IMR-90 (cell line): ENCODE results near the gene RAB40A. TPM values are rescaled to one million over a fixed set of nuclear protein-coding genes. Genes with fewer than 3 reads are reported as not detected.

Experiments
- ATAC-seq: fragments of 200-7000 bp; cut with Tn5 transposase; 2 replicates; pipeline ENCODE4 v1.9.1; 2020; ENCODE audit warnings: low read depth, mild to moderate bottlenecking, moderate library complexity
- BruUV-seq: library from RNA; stranded (reverse); fragments of 400-500 nt; replicated peaks from 2 replicates; lab custom pipeline; 2021; lab: Mats Ljungman, UMichigan
- CTCF ChIA-PET: fragments of 300-600 bp; formaldehyde crosslinking; extraction: SDS; loops from one replicate; lab custom pipeline; 2021; ENCODE audit warnings: antibody characterized with exemption; lab: Yijun Ruan, JAX
- POLR2A ChIA-PET: fragments of 300-600 bp; sonication (Branson Sonifier 250); formaldehyde crosslinking; loops from one replicate; lab custom pipeline; 2022; ENCODE audit warnings: antibody characterized with exemption; ENCODE audit not compliant: unreplicated experiment; lab: Charles Lee
- DNase-seq: peaks from one replicate; pipeline ENCODE4 v3.0.0; 2013
- H2AFZ ChIP-seq: replicated peaks from 2 replicates; pipeline ENCODE3; 2013; ENCODE audit warnings: low read length, mild to moderate bottlenecking; ENCODE audit not compliant: poor library complexity
- H2AK5ac ChIP-seq: 2 replicates; pipeline ENCODE4 v1.6.1; 2013; ENCODE audit warnings: low read depth, low read length, inconsistent platforms
- H2AK9ac ChIP-seq: replicated peaks from 2 replicates; pipeline ENCODE3; 2013; ENCODE audit warnings: mild to moderate bottlenecking, low read depth, low read length, moderate library complexity; ENCODE audit not compliant: poor library complexity
- H2BK120ac ChIP-seq: 2 replicates; pipeline ENCODE4 v1.6.1; 2013; ENCODE audit warnings: low read depth, low read length, inconsistent platforms
- H2BK15ac ChIP-seq: 3 replicates; pipeline ENCODE4 v1.6.1; 2013; ENCODE audit warnings: low read depth, low read length, inconsistent platforms
- H2BK20ac ChIP-seq: 2 replicates; pipeline ENCODE4 v1.6.1; 2013; ENCODE audit warnings: low read depth, mild to moderate bottlenecking, inconsistent platforms, low read length, moderate library complexity
- H2BK5ac ChIP-seq: 2 replicates; pipeline ENCODE4 v1.6.1; 2013; ENCODE audit warnings: mild to moderate bottlenecking, low read depth, low read length, inconsistent platforms; ENCODE audit not compliant: poor library complexity, severe bottlenecking
- H3K14ac ChIP-seq: replicated peaks from 2 replicates; pipeline ENCODE4 v1.6.1; 2013; ENCODE audit warnings: low read depth, low read length, inconsistent platforms
- H3K18ac ChIP-seq: 2 replicates; pipeline ENCODE4 v1.6.1; 2013; ENCODE audit warnings: low read depth, low read length, control low read depth
- H3K23ac ChIP-seq: 2 replicates; pipeline ENCODE4 v1.6.1; 2013; ENCODE audit warnings: low read depth, low read length, inconsistent platforms
- H3K27ac ChIP-seq: 2 replicates; pipeline ENCODE4 v1.5.1; 2013; ENCODE audit warnings: mild to moderate bottlenecking, control low read depth, low read length; ENCODE audit not compliant: insufficient read depth
- H3K27me3 ChIP-seq: 2 replicates; pipeline ENCODE4 v1.6.1; 2013; ENCODE audit warnings: low read length; ENCODE audit not compliant: control insufficient read depth, insufficient read depth
- H3K36me3 ChIP-seq: 2 replicates; pipeline ENCODE4 v1.6.1; 2013; ENCODE audit warnings: low read length, mixed read lengths; ENCODE audit not compliant: control insufficient read depth, insufficient read depth
- H3K4ac ChIP-seq: 2 replicates; pipeline ENCODE4 v1.6.1; 2013; ENCODE audit warnings: low read depth, low read length, inconsistent platforms
- H3K4me1 ChIP-seq: 2 replicates; pipeline ENCODE4 v1.6.1; 2013; ENCODE audit warnings: low read length, mixed read lengths; ENCODE audit not compliant: control insufficient read depth, insufficient read depth
- H3K4me2 ChIP-seq: 2 replicates; pipeline ENCODE4 v1.6.1; 2013; ENCODE audit warnings: low read depth, mild to moderate bottlenecking, control low read depth, low read length, moderate library complexity
- H3K4me3 ChIP-seq: 2 replicates; pipeline ENCODE4 v1.5.1; 2013; ENCODE audit warnings: low read depth, mild to moderate bottlenecking, control low read depth, low read length, moderate library complexity; ENCODE audit not compliant: insufficient read depth
- H3K56ac ChIP-seq: 2 replicates; pipeline ENCODE4 v1.6.1; 2013; ENCODE audit warnings: low read length, inconsistent platforms; ENCODE audit not compliant: insufficient read depth; ENCODE audit errors: extremely low read depth
- H3K79me1 ChIP-seq, 2 experiments: 2 replicates each; pipeline ENCODE4 v1.6.1; 2013; ENCODE audit warnings: low read length in 2 of 2, inconsistent platforms in 1 of 2, low read depth in 1 of 2
- H3K9ac ChIP-seq: 2 replicates; pipeline ENCODE4 v1.6.1; 2013; ENCODE audit warnings: low read depth, low read length, control low read depth
- H3K9me1 ChIP-seq: 2 replicates; pipeline ENCODE4 v1.6.1; 2013; ENCODE audit warnings: low read length, inconsistent platforms; ENCODE audit not compliant: insufficient read depth
- H3K9me3 ChIP-seq: 2 replicates; pipeline ENCODE4 v1.6.1; 2013; ENCODE audit warnings: low read length; ENCODE audit not compliant: control insufficient read depth, insufficient read depth
- H4K20me1 ChIP-seq: 2 replicates; pipeline ENCODE4 v1.6.1; 2013; ENCODE audit warnings: low read length, inconsistent platforms; ENCODE audit not compliant: insufficient read depth
- H4K5ac ChIP-seq: 2 replicates; pipeline ENCODE4 v1.6.1; 2013; ENCODE audit warnings: mild to moderate bottlenecking, low read depth, low read length, control low read depth
- H4K8ac ChIP-seq, 2 experiments: 2 replicates each; pipeline ENCODE4 v1.6.1; 2013; ENCODE audit warnings: low read depth in 2 of 2, low read length in 2 of 2, control low read depth in 1 of 2, inconsistent platforms in 1 of 2
- H4K91ac ChIP-seq: 2 replicates; pipeline ENCODE4 v1.6.1; 2013; ENCODE audit warnings: low read depth, low read length, inconsistent platforms; ENCODE audit not compliant: insufficient read depth
- BHLHE40 ChIP-seq: fragments of 150-350 bp; IDR thresholded peaks from 2 replicates; pipeline ENCODE4 v1.6.1; 2016; ENCODE audit warnings: mild to moderate bottlenecking, low read depth, low read length
- CEBPB ChIP-seq: IDR thresholded peaks from 2 replicates; pipeline ENCODE4 v1.6.1; 2012; ENCODE audit warnings: low read depth, low read length, improper control_type of control experiment
- CHD1 ChIP-seq: IDR thresholded peaks from 2 replicates; pipeline ENCODE4 v1.6.1; 2012; ENCODE audit warnings: low read depth, low read length, improper control_type of control experiment
- ELK1 ChIP-seq: fragments of 150-350 bp; IDR thresholded peaks from 2 replicates; pipeline ENCODE4 v1.6.1; 2016; ENCODE audit warnings: low read depth, mild to moderate bottlenecking, low read length, moderate library complexity, borderline replicate concordance
- FOS ChIP-seq: fragments of 150-350 bp; IDR thresholded peaks from 2 replicates; pipeline ENCODE4 v1.6.1; 2016; ENCODE audit warnings: low read depth, low read length
- MXI1 ChIP-seq: IDR thresholded peaks from 2 replicates; pipeline ENCODE4 v1.6.1; 2012; ENCODE audit warnings: low read depth, mild to moderate bottlenecking, low read length, moderate library complexity, borderline replicate concordance
- NFE2L2 ChIP-seq: fragments of 150-350 bp; IDR thresholded peaks from 2 replicates; pipeline ENCODE4 v1.6.1; 2016; ENCODE audit warnings: low read depth, mild to moderate bottlenecking, low read length
- SMC3 ChIP-seq: fragments of 150-350 bp; IDR thresholded peaks from 2 replicates; pipeline ENCODE4 v1.6.1; 2016; ENCODE audit warnings: low read depth, mild to moderate bottlenecking, antibody characterized with exemption, low read length, moderate library complexity
- USF2 ChIP-seq: fragments of 150-350 bp; IDR thresholded peaks from 2 replicates; pipeline ENCODE4 v1.6.1; 2017; ENCODE audit warnings: mild to moderate bottlenecking, antibody characterized with exemption, low read length, low read depth
- WGBS, 2 experiments: methylation state at CpG; one replicate each; pipeline versions ENCODE4 v1.1.5 to v1.1.7; 2013; ENCODE audit warnings: missing lambda C conversion rate in 2 of 2; ENCODE audit not compliant: insufficient read length in 1 of 2; ENCODE audit errors: extremely low coverage in 2 of 2; 5-methylcytosine and 5-hydroxymethylcytosine counted together
- dilution Hi-C: fragments of 300-500 bp; cut with HindIII; formaldehyde crosslinking; loops from one replicate; pipeline ENCODE4 v1.14.3; 2018; ENCODE audit warnings: low sequenced_read_pairs; ENCODE audit not compliant: unreplicated experiment
- in situ Hi-C: fragments of 300-500 bp; cut with MboI; formaldehyde crosslinking; loops from 3 replicates; pipeline ENCODE4 v1.14.3; 2019; ENCODE audit warnings: low sequenced_read_pairs, inconsistent platforms, mixed read lengths
- intact Hi-C: fragments of 100-400 bp; cut with micrococcal nuclease; formaldehyde crosslinking; loops from 2 replicates; pipeline ENCODE4 v1.10.0; 2022
- polyA plus RNA-seq, 3 experiments: library from polyadenylated mRNA; depleted of rRNA; stranded (reverse); fragments of >200 nt; gene quantifications; 2 replicates each; pipeline ENCODE4 v1.2.3, GENCODE V29; 2012; ENCODE audit warnings: low replicate concordance in 1 of 3
- total RNA-seq: library from RNA; depleted of rRNA; stranded (reverse); fragments of >200 nt; gene quantifications from 2 replicates; pipeline ENCODE4 v1.2.3, GENCODE V29; 2012

The RAB40A gene
- total and polyA plus RNA-seq, 2 of the 4 experiments (the other 2 are of a cell fraction): under 0.01 to 0.26 TPM

- H3K18ac ChIP-seq: no peak overlapping the region
- TF ChIP-seq SMC3 (no peak), BHLHE40 (no peak), USF2 (no peak), FOS (no peak), CHD1 (no peak), CEBPB (no peak), MXI1 (no peak), ELK1 (no peak), NFE2L2 (no peak)
- no peak overlapping the region for H2BK15ac ChIP-seq
Observed at GRCh38 chrX:103513476-103514108, 5.7 kb downstream of the RAB40A start.

More at GRCh38 chrX:103513476-103514108, 5.7 kb downstream of the RAB40A start:
- dilution Hi-C loops (no loop called here), in situ Hi-C loops (no loop called here), intact Hi-C loops (no loop called here)
- no peak overlapping the region for H3K56ac ChIP-seq
- H3K27me3 ChIP-seq: no peaks in the 10 kb centered on the region; the same call in 1 of the 2 replicates
- H3K79me1 ChIP-seq: no peaks in the 10 kb centered on the region
- no peak overlapping the region for H2AK9ac ChIP-seq
- no peak overlapping the region for H4K8ac ChIP-seq
- no peak overlapping the region for H3K4me3 ChIP-seq
- no peaks in the 10 kb centered on the region for H3K36me3 ChIP-seq
- no peak overlapping the region for H3K27ac ChIP-seq
- H4K91ac ChIP-seq: no peak overlapping the region
- BruUV-seq: no TSS peak
- H3K9me3 ChIP-seq: no peaks in the 10 kb centered on the region
- no CpG with 5 or more reads among the region's 4 CpGs for WGBS, 2 experiments
- H3K9ac ChIP-seq: no peak overlapping the region
- no peak overlapping the region for H2AK5ac ChIP-seq
- H2BK5ac ChIP-seq: no peak overlapping the region
- H3K23ac ChIP-seq: no peak overlapping the region
- no peak overlapping the region for H3K14ac ChIP-seq
- H4K5ac ChIP-seq: no peak overlapping the region
- no peak overlapping the region for H2BK20ac ChIP-seq
- no peak overlapping the region for H3K4ac ChIP-seq
- ChIA-PET POLR2A (no interaction called here), CTCF (no interaction called here)
- H4K20me1 ChIP-seq: no peaks in the 10 kb centered on the region
- DNase-seq (no peak), ATAC-seq (no peak)
- no peaks in the 10 kb centered on the region for H3K9me1 ChIP-seq
- H2AFZ ChIP-seq: no peak overlapping the region
- H3K4me2 ChIP-seq: no peak overlapping the region
- no peak overlapping the region for H2BK120ac ChIP-seq
- no peaks in the 10 kb centered on the region for H3K4me1 ChIP-seq
